NOMO-1 treated with DMSO at 0.1 percent for 48 hours (cell line): ENCODE data around the gene GPR87.

ENCODE experiments used
- DNase-seq: peaks from one replicate; lab custom pipeline; 2025; ENCODE audit not compliant: unreplicated experiment; lab: John Stamatoyannopoulos, UW

Gene GPR87, protein sequence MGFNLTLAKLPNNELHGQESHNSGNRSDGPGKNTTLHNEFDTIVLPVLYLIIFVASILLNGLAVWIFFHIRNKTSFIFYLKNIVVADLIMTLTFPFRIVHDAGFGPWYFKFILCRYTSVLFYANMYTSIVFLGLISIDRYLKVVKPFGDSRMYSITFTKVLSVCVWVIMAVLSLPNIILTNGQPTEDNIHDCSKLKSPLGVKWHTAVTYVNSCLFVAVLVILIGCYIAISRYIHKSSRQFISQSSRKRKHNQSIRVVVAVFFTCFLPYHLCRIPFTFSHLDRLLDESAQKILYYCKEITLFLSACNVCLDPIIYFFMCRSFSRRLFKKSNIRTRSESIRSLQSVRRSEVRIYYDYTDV

DNA sequence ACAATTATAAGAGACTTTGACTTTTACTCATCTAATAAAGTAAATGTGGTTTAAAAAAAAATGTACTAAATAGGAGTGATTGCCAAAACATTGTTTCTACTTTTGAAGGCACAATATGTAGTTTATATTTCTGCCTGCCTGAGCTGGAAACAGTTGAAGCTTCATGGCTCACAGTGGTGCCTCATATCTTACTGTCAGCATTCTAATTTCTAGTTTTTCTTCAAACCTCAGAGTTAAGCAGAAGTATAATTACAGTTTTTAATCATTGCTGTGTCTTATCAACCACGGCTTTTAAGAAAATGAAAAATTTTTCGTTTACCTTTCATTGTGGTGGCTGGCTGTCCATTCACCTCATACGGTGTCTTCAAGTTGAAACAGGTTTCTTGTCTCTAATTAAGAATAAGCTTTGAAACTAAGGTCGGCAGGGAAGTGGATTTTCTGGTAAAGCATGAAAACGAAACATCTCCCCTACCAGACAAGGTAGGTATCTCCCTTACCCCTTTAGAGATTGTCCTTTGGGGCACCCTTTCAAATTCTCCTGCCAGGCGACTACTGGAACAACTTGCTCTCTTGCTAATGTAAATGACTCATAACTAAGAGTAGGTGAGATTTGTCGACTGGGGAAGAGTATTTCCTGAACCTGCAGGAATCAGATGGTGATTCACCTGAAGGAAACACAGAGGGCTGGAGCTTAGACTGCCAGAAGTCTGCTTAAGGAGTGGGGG lies at the start of gene GPR87:
GPR87 (minus strand) TSS at position 554 of the 725 bp plus-strand sequence. CDS start 16,720 bp downstream, outside the sequence.
- DNase-seq: no peak

DNA sequence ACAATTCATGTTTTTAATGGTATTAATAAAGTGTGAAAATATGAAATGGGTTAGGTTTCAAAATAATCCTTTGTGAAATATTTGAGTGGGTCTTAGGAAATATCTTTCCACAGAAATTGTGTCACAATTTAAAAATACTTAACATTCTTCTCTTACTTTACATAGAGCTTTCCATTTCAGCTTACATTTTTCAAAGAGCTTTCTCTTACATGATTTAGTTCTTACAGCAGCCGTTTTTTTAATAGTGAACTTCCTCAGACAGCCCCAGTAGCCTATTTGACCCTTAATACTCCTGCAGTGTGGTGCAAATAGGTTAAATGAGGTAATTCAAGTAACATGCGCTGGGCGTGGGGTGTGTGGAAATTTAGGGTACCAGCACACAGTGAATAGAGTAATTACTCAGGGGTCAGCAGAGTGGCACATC lies 46.1 kb upstream of the GPR87 start:
- DNase-seq: peak; percentile 83

DNA sequence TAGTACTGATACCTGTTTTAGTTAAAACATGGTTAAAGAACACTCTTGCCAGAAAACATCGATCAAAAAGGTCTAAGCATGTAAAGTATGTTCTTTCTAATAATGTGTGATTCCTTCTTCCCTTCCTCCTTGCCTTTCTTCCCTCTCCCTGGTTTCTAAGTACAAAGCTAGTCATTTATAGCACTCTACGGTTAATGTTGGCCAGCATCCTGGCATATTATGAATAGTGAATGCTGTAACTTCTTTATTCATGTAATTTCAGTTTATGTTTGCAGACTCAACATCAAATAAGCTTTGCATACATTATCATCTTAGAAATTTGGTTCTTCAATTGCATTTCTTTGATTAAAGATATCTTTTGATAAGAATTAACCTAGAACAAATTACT lies 40.8 kb upstream of the GPR87 start:
- no peak for DNase-seq

DNA sequence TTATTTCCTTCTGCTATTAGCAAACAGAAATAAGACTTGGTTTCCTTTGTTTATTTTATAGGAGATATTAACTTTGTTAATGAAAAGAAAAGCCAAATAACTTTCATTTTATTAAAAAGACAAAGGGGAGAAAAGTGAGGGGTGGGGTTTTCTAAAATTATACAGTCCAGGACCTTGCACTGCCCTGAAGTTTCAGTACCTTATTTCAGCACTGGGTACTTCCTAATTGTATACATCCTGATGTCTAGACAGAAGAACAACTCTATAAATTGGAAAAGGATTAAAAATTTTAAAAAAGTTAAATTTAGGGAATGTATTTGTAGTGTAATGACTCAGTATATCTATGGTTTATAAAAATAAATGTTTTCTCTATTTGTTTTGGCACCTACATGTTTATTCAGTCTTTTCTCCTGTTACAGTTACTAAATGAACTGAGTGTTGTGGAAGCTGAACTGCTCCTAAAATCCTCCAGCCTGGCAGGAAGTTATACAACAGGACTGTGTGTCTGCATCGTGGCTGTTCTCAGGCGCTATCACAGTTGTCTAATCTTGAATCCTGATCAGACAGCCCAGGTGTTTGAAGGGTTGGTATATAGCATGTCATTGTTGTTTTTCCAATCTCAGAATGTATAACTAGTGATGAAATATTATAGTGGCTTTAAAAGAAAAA lies 40.3 kb upstream of the GPR87 start:
- peak; percentile 56 for DNase-seq

DNA sequence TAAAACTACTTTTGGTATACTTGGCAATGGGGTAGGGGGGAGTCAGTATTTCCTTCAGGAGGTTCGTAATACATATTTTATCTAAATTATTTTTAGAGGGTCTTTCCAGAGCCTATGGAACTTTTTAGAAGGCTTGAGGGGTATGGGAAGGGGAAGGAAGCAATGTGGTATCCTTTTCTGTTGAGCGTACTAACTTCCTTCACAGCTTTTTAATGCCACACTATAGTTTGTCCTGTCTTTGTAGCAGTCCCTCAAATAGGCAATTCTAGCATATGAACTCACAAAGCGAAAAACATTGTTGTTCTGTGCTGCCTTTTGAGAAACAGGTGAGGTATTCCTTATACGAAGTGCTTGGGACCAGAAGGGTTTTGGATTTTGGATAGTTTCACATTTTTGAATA lies 35.0 kb upstream of the GPR87 start:
- DNase-seq: peak; percentile 47

DNA sequence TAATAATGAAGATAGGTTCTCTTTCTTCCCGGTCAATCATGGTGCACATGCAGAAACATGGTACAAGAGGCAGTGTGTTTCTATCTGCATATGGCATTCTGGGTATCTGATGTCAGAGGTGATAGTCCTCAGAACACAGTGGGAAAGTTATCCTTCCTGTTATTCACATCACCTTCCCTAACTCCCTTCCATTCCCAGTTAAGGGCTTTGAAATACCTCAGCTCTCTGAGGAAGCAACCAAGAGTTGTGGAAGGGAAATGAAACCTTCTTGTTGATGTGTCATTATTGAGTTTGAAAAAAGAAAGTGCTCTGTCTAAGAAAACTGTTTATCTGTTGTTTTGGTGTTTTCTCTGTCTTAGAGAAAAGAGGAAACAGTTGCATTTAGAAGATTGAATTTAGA lies 34.6 kb upstream of the GPR87 start:
- DNase-seq: peak; percentile 77

DNA sequence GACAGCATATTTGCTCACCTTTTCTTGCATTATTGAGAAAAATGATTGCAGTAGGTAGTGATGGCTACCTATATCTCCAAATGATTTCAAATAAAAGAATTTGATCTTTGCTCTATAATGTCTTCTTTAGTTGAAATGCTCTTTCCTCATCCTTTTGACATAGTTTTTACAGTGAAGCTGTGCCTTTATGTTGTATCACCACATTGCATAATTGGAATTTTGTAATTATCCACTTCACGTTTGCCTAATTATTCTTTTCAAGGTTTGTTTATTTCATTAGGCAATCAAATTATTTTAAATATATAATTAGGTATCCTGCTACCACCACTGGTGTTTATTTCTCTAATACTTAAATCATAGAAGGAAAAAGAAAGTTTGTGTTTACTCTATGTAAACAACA lies 34.0 kb upstream of the GPR87 start:
- DNase-seq: peak; percentile 52

DNA sequence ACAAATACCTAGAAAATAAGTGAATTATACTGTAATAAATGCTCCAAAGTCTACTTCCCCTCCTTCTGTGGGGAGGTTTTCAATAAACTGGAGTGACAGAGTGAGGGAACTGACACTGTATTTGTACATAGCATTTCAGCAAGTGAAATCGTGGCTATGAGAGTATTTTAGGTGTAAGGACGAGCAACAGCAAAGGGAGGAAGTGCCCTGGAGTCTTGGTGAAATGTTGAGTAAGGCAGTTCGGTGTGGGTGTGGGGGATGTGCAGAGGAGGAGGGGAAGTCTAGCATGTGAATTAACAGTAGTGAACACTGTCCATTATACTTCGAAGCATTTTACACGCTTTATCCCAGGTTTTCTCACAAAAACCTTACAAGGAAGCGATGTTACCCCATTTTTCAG lies 30.8 kb upstream of the GPR87 start:
- DNase-seq: peak; percentile 100

DNA sequence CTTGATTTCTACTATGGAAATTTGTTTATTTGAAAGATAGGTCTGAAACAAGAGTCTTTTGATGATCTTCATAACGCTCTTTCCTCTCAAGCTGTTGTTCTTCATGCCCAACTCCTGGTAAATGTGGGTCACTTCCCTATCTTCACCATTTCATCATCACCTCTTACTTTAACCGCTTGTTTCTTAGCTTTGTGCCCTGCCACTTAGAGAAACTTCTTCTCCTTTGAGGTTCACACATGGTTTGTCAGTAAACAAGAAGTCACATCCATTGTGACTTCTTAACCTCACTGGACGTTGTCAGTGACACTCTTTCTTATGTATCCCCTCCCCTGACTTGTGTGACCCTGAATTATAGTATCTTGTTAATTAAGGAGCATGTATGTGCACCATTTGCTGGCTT lies 29.7 kb upstream of the GPR87 start:
- peak; percentile 99 for DNase-seq

DNA sequence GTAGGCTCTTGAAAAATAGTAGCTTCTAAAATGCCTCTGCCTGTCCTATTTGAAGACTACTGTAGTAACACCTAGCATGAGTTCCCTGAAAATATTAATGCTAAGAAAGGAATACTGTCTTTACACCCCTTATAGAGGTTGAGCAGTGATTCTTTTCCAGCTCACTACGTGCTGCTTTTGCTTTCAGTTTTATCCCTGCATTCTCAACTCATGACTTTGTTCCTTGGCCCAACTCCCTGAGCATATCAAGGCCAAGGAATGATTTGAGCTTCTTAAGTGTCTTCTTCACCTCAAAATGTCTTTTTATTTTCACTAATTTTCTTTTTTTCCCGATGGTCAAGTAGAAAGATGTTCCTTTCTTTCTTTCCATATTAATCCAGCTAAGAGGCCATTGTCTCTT lies 29.2 kb upstream of the GPR87 start:
- no peak for DNase-seq

DNA sequence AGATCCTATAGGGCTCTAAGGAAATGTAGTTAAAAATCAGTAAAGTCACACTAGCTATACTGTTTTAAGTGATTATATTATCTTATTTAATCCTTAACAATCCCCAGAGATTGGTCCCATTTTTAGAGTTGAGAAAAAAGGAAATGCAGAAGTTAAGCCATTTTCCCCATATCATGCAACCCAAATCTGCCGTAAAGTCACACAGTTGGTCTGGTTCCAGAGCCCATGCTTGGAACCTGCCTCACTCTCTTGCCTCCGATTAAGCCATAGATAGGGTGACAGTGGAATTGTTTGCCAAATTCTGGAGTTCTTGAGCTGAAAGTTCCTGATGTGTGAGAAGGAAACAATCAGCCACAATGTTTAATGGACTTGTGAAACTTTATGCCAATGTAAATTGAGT lies 15.1 kb upstream of the GPR87 start:
- DNase-seq: no peak

DNA sequence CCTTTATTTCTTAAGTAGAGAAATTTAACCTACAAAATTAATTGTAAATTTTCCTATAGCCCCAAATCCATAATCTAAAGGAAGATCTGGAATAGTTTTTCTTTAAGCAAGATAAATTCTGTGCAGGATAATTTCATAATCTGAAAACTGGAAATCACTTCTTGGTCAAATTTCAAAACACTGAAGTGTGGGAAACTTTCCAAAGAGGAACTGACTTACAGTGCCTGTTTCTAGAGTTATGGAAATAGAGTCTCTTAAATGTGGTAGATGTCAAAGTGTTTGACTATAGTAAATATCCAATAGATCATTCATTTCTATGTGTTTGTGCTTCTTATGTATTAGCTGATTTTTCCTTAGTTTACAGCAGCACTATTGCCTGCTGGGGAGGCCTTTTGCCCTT lies 14.3 kb upstream of the GPR87 start:
- DNase-seq: peak; percentile 70

DNA sequence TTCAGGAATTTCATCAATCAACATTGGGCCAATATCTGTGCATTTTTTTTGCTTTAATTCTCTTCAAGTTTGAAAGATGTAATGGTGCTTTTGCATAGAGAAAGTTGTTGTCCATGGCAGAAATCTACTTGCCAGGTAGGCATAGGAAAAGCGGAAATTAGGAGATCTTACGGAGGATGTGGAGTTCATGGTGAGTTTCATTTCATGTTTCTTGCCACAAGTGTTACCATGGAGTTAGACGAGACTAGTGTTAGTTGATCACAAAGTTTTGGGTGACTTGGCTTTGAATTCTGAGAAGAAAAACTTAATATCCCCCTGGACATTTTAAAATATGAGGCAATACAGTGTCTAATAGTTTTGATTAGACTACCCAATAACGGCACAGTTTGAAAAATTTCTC lies 13.8 kb upstream of the GPR87 start:
- peak; percentile 71 for DNase-seq

DNA sequence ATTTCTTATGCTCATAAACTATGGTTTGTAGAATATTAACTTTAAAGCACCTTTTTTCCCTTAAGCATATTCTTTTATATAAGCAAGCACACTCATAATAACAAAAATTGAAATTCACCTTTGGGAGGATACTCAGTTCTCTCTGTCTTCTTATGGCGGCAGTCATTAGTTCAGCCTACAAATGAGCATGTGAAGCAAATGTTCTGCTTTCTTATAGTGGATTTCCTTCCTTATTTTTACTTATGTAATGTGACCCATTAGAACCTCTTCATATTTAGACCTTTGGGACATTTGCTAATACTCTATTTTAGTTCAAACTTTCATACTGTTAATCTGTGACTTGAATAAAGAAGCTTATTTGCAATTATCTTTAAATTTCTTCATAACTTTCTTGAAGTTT lies 12.7 kb upstream of the GPR87 start, which contains the start of gene P2RY13:
P2RY13 (minus strand) TSS at position 187 of the 400 bp plus-strand sequence; CDS start at position 166, 21 bp downstream.
- DNase-seq: peak; percentile 75

DNA sequence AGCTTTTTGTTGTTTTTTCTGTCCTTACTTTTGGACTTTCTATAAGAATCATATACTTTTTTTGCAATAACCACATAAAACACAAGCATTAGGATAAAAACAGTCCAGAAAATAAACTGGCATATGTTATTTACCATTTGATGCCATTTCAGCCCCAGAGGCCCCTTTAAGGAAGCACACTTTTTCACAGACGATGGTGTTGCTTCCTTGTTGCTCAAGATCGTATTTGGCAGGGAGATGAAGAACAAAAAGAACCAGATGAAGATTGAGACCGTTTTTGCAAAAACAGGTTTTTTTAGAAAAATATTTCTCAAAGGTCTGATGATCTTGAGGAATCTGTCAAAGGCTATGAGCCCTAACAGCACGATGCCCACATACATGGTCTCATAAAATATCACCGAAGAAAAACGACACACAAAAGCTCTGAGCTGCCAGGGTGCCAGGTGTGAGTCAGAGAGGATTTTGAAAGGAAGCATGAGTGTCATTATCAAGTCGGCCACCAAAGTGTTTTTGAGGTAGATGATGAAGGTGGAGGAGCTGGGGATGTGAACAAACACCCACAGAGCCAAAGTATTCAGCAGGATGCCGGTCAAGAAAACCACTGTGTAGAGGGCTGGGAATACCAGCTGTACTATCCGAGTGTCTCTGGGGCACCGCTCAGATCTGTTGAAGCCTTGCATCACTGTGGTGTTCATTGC lies 11.8 kb upstream of the GPR87 start:
- peak; percentile 89 for DNase-seq

DNA sequence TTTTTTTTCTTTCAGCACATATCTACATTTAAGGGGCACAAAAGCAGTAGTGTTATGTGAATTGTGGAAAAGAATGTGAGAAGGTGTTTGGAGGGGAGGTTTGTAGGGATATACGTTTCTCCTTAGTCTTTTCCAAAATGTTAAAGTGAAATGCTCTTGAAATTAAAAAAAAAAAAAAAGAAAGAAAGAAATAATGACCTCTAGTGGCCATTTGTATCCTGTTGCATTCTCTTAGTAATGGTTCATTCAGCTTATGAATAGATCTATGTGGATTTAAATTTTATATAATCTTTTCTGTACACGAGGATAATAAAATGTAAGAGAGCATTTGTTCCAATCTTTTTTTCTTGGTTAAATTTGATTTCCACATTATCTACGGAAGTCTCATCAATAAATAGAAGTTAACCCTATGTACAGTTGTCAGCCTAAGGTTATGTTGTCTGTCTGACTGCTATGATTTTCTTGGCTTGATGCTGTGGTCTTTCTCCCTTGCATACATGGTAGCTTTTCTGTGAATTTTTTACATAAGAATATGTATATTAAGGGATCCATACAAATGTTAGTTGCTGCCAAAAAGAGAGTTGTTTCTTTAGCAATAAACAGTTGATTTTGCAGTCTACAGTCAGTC lies 11.1 kb upstream of the GPR87 start:
- peak; percentile 50 for DNase-seq

DNA sequence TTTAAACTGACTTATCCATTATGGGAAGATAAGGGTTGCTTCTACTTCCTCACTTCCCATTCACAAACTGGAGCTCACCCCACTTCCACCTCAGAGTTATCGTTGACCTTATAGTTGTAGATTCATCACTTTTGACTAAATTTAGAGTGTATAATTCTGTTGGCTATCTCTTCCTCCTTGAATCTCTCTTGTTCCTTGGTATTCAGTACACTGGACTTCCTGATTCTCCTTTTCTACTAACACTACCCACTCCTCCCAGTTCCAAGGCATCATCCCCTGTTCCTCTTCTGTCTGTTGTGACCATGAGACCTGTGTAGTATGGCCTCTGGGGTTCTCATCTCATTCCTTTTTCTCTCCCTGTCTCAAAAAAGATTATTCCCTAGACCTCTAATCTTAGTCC lies 5.9 kb upstream of the GPR87 start:
- DNase-seq: peak; percentile 17

DNA sequence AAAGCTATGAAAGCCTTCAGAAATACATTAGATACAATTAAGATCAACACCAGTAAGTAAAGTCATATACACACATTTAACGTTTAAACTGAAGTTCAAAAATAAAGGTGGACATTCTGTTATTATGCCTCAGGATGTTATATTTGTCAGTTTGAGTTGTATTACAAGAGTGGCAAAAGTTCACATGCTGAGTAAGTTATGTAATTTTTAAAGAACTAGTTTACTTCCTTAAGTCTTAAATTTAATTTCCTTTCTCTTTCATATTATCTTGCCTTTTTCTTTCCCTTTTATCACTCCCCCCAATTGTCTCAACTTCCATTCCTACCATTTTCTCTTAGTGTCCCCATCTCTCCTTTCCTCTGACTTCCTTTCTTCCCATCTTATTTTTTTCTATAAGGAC lies 4.9 kb upstream of the GPR87 start:
- peak; percentile 69 for DNase-seq

DNA sequence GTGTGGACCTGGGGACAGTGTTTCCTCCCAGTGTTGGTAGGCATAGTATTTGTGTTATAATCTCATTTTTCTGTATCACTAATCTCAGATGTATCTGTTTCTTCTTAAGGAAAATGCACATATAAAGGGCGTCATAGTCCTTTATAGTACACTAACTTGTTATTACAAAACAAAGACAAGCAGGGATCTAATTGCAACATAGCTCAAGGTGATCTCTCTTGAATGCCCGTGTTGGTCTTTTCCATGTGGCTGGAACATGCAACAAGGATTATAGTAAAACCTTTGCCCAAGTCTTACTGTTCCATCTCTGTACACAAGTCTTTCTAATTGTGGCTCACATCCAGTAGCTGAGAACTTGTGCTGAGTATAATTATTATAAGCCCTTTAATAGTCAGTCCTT lies 3.5 kb upstream of the GPR87 start:
- no peak for DNase-seq

DNA sequence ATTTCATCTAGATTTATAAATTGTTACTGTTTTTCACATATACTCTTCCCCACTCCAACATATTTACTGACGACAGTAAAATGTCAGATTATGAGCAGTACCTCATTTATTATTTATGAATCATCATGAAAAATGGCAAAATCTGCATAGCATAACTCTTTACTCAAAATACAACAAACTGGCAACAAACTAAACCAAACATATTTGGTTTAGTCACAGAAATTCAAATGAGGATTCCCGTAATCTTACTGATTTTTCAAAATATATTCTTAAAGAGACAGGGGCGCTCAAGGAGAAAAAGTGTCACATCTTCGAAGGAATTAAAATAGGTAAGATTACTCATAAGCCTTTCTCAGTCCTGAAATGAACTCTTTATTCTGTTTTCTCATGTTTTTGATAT lies 3.0 kb upstream of the GPR87 start:
- no peak for DNase-seq

DNA sequence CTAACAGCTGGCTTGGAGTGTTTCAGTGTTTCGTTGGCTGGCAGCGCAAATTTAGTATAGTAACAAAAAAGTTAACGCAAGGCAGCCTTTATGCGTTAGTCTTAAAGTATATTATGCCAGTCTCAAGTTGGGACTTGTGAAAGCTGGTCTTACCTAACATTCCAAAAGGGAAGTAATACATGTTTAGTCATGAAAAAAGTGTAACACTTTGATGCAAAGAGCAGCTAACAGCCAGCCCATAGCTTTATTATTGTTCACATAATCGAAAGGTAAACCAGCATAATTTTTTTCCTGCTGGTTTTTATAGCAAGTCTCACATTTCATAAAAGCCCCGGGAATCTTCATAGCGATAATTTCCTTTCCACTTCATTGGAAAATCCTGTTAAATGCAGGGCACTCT lies 2.4 kb upstream of the GPR87 start:
- DNase-seq: peak; percentile 89
